GOT3 (cell line): ENCODE measurements around the gene ALKBH8.
"Not testable (repeated sequence)": the region's sequence is repeated elsewhere in the genome, so short reads cannot be mapped to it uniquely, and the experiment has no call there.

Source experiments
- DNase-seq: peaks from one replicate; lab custom pipeline; 2025; ENCODE audit warnings: mixed read lengths; lab: John Stamatoyannopoulos, UW

ALKBH8 gene

DNA sequence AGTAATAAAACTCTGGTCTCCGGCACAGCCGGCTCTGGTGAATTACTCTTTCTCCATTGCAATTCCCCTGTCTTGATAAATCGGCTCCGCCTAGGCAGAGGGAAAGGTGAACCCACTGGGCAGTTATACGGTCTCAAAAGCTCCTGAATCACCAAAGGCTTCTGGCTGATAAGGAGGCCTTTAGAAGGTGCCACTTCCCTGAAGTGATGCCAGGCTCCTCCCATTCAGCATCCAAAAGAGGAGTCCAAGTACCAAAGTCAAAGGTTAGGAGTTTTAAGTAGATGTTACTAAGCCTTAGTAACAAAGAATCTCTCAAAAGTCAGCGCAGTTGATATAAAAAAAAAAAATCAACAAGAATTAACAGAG is 11.8 kb upstream of the ALKBH8 start:
- DNase-seq: no peak

DNA sequence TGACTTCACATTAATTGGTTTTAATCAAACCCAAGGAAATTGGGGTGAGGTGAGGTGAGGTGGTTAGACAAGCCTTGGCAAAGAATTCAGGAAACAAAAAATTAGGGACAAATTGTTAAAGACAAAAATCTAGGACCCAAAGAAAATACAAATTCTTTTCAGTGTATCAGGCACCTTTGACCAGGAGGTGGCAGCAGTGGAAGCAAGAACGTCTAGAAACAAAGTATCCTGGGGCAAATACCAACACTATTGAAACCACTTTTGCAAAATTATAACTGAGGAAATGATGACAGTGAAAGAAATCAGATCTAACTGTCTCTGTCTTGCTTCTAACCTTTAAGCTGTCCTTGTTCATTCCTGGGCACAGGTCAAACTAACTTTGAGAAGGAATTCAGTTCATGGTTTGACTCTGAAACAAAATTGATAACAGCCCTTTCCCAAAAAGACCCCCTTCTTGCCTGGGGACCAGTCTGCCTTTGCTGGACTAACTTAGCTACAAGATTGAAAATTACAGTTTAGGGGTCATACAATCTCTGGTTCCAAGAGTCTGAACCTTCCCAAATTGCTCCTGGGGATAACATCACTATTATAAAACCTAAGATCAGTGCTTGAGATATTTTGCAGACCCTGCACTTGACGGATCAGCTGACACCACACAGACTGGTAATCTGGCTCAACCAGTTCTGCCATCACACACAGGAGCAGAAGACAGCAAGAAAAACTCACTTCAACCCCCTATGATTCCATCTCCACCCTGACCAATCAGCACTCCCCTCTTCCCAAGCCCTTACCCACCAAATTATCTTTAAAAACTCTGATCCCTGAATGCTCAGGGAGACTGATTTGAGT is 11.2 kb upstream of the ALKBH8 start:
- not testable (repeated sequence) for DNase-seq

DNA sequence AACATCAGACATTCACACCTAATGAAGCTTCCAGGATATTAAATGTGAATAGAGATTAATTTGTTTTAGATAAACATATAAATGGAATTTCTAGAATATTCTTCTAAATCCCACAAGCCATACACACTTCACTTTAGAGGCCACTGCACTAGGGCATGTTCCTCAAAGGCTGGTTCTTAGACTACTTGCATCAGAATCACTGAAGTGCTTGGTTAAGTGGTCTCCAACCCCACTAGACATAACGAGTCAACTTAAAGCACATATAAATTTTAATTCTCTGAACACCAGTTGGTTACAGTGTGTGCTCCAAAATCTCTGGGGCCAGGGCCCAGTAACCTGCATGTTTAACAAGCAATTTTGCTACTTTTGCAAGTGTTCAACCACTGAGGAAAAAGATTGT is 7.9 kb upstream of the ALKBH8 start:
- DNase-seq: no peak

DNA sequence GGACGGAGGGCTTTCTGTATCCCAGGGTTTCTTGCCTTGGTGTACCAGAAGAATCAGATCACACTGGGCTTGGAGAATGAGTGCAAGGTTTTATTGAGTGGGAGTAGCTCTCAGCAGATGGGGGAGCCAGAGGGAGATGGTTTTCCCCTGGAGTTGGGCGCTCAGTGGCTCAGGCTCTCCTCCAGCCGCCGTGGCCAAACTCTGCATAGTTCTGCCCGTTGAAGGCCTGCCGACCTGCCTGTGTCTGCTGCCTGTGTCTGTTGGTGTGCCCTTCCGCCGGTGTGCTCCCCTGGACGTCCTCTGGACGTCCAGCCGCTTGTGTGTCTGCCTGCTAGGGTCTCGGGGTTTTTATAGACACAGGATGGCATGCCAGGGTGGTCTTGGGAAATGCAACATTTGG is 4.5 kb upstream of the ALKBH8 start:
- no peak for DNase-seq

DNA sequence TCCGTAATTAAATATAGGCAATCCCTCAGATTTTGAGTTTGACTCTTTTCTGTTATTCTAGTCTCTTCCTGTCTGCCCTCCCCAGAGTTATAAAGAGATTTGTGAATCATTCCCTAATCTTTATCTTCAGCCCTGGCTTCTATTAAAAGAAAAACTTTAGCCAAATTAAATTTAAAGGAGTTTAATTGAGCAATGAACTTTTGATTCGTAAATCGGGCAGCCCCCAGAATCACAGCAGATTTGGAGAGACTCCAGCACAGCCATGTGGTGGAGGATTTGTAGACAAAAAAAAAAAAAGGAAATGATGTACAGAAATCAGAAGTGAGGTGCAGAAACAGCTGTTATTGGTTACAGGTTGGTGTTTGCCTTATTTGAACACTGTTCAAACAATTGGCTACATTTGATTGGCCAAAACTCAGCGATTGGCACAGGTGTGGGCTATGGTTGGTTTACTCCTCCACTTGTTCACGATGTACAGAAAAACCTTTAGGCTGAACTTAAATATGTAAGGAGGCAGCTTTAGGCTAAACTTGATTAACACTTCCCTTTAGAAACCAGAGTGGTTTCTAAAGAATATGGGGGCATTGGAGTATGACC is 2.3 kb upstream of the ALKBH8 start:
- no peak for DNase-seq

DNA sequence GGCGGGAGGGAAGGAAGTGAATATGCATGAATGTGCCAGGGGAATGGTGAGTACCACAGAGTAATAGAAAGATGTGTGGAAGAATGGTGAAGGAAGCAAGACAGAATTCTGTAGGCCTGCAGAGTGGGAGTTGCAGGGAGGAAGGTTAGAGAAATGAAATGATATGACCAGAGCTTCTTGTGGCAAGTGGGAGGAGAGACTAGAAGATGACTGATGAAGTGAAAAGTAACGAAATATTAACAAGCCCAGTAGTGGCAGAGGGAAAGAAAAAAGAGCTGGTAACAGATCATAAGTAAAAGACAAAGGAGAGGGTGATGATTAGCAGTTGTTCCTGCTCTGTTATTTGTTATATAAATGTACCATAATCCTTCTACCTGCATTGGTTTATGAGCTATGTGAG is 1.0 kb upstream of the ALKBH8 start:
- no peak for DNase-seq

DNA sequence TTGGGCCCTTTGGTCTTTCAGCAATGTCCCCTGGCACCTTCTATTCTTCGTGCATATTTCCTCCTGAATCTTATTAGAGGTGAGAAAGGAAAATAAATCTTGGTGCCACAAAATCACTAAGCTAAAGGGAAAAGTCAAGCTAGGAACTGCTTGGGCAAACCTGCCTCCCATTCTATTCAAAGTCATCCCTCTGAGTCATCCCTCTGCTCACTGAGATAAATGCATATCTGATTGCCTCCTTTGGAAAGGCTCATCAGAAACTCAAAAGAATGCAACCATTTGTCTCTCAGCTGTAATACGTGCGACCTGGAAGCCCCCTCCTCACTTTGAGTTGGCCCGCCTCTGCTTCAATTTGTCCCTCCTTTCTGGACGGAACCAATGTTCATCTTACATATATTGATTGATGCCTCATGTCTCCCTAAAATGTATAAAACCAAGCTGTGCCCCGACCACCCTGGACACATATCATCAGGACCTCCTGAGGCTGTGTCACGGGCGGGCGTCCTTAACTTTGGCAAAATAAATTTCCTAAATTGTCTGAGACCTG is 493 bp upstream of the ALKBH8 start:
- DNase-seq: not testable (repeated sequence)

DNA sequence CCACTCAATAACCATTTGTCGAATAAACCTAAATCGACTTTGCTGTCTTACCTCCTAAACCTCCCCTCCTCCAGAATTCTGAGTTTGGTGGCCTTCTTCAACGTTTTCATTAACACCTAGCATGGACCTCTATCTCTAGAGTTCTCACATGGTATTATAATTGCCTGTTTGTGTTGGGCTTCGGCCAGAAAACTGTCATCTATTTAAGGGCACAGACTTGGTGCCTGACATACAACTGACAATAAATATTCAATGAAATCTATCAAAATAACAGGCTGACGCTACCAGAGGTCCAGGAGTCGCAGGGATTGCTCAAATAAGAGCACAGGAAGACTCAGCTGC is 687 bp downstream of the ALKBH8 start:
- DNase-seq: no peak

DNA sequence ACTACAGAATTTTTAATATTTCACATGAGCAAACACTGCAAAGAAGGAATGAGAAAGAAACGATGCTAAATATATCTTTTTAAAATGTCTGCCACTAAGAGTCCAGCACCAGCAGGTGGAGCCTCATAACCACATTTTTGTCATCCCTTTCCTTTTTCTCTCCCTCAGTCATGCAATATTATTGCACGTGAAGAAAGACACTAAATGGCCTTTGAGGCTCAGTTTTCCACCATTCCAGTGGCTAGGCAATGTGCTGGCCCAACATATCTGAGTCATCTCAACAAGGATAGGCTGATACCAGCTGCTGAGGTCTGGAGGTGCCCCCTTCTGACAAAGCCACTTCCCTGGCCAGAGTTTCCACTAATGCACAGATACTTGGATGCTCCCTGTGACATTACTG is 1.8 kb downstream of the ALKBH8 start:
- DNase-seq: no peak

DNA sequence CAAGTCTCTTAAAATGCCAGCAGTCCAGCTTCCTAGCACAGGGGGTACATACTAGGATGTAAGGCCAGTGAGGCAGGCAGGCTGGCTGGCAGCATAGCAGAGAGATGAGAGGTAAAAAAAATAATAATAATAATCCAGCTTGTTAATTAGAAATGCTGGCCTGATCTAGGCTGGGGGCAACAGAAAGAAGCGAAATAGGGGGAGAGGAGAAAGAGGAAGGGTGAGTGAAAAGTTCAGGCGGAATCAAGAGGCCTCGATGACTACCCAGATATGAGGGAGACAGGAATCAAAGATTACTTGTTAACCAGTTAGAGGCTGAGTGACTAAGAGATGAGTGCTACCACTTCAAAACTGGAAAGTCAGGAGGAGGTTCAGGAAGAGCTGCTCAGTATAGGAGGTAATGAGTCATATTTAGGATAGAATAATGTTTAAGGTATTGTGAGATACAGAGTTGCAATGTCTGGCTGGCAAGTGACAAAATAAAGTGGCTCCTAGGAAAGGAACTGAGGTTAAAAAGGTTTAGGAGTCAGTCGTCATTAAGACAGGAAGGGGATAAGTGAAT is 2.8 kb downstream of the ALKBH8 start:
- DNase-seq: no peak

DNA sequence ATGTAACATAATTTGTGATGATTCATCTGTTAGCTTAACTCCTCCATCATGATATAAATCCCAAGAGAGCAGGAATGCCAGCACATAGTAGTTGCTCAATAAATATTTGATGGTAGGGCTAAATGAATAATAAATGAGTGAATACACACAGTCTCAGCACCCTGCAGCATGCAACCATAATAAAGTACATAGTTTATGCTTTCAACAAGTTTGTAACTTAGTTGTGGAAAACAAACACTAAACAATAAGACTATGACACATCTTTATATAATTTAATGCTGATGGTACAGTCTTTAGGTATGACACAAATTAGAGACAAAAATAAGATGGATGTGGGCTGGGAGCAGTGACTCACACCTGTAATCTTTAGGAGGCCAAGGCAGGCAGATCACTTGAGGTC is 3.8 kb downstream of the ALKBH8 start:
- DNase-seq: no peak

DNA sequence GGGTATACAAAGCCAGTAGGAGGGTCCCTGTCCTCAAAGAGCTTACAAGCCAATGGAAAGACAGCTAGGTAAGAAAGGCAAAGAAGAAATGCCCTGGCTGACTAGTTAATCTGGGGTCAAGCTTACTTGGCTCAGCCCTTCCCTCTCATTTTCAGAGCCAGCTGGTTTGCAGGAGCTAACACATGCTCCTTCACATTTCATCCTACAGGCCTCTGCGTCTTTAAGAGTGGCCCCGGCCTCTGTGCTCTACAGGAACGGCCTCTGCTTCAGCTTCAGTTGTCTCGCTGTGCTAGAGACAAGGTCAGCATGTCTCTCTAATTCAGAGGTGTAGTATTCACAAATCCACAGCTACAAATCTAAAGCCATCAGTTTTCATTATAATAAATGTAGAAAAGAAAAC is 15.2 kb downstream of the ALKBH8 start:
- DNase-seq: no peak

DNA sequence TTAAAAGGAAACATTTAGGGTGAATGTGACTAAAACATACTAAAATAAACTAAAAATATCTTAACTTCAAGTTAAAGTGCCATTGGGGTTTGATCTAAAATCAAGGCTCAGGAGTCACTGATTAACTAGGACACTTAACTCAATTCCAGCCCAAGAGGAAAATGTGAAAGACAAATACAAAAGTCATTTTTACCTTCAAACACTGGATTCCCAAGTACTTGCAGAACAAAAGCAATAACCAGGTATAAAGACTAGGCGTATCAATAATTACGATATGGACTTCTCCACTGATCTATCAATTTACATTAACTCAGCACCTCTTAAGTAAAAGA is 15.6 kb downstream of the ALKBH8 start:
- DNase-seq: no peak

DNA sequence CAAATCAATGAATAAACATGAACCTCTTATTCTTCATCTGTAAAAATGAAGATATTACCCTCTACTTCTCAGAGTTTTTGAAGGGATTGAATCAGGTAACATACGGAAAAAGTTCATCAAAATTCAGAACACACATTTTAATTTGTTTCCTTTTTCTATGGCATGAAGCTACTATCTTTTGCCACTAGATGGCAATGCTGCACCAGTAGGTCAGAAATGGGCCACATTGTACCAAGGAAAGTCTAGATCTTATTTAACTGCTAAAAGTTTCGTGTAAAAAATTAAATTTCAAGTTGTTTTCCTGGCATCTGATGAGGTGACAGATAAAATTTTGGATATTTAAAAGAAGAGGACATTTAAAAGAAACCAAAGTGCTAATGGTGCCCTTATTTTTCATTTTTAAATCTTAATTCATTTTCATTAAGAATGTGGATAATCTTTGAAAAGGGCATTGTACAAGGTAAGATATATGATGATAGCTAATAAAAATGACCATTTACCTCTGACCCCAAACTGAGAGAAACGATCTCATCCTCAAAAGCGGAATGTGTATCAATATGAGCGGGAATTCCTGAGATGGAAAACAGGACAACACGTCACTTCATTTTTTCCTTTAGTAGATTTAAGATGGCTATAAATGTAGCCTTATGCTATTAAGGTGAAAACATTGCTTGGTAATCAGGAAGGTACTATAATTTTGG is 16.1 kb downstream of the ALKBH8 start:
- no peak for DNase-seq

DNA sequence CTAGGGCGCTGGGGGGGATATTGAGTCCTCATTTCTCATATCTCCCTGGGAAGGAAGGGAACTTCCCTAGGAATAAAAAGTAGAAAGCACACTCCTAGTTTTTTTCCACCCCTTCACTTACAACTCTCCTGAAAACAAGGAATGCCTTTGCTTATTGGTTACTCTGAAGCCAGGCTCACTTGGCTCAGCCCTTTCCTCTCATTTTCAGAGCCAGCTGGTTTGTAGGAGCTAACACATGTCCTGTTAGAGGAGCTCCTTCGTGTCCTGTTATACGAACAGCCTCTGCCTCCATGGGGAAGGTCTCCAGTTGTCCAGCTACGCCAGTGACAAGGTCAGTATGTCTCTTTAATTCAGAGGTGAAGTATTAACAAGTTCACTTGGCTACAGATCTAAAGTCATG is 17.6 kb downstream of the ALKBH8 start:
- DNase-seq: no peak

DNA sequence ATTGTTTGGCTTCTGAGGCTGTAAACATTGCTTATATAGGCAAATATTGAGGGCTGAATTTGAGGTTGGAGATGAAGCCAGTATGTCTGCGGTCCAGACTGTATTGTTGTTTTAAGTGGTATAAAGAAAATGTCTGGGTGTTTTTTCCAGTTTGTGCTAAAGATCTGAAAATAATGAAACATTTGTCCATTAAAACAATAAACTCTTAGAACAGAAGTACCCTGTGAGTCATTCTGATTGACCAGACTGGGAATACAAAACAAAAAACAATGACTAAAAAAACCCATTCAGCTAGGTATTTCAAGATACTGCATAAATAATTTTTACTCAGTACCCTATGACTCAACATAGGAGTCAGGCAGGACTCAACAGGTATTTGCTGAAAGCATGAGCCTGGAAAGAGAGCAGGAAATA is 20.4 kb downstream of the ALKBH8 start:
- no peak for DNase-seq

DNA sequence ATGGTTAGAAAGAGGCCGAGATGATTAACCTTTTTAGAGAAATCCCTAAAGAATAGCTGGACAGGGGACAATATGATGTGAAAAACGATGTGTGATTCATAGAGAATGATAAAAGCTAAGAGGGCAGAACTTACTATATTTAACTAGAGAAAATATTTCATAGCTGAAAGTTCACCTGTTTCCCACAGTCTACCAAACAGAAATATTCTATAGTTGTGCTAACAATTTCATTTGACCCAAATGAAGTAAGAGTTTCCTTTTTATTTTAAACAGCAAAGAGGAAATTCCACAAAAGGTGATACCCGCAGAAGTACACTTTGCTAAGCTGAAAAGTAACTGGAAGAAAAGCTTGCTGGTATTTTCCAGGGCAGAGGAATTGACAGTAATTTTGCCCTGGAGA is 26.7 kb downstream of the ALKBH8 start:
- DNase-seq: no peak

DNA sequence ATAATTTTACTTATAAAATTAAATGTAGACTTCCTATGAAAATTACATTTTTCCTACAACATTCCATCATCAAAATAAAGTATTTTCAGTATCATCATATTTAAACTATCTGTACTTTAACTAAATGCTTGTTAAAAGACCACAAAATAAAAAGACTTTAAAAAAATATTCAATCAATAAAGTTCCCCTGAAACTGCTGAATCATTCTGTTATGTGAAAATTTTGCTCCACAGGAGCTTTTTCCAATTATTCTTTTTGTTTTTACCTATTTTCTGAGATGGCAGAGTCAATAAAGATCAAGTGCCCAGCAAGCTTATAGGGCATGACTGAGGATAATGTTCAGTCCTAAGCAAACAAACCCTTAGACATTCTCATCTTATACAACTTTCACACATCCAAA is 27.3 kb downstream of the ALKBH8 start:
- DNase-seq: no peak

DNA sequence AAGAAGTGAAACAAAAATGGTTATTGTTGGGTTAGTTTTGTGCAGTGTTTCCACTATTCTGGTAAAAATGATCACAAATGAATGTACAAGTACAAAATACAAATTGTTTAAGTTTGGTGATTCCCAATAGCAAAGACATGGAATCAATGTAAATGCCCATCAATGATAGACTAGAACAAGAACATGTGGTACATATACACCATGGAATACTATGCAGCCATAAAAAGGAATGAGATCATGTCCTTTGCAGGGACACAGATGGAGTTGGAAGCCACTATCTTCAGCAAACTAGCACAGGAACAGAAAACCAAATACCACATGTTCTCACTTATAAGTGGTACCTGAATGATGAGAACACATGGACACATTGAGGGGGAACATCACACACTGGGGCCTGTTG is 28.4 kb downstream of the ALKBH8 start:
- not testable (repeated sequence) for DNase-seq

DNA sequence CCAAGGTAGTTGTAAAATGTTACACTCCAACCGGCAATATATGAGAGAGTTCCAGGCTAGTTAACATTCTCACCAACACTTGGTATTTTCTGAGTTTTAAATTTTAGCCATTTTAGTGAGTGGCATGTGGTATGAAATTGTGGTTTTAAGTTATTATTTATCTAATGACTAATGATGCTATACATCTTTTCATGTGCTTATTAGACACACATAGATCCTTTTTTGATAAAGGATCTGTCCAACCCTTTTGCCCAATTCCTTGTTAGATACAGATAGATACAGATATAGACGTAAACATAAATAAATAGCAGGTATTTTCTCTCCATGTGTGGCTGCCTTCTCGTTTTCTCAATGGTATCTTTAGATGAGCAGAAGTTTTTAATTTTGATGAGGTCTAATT is 39.3 kb downstream of the ALKBH8 start:
- DNase-seq: no peak

DNA sequence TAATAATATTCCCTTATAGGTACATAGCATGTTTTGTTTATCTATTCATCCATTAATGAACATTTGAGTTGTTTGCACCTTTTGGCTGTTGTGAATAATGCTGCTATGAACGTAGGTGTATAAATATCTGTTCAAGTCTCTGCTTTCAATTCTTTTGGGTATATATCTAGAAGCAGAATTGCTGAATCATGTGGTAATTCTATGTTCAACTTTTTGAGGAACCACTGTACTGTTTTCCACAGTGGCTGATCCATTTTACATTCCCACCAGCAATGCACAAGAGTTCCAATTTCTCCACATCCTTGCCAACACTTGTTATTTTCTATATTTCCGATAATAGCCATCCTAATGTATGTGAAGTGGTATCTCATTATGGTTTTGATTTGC is 56.7 kb downstream of the ALKBH8 start:
- no peak for DNase-seq

DNA sequence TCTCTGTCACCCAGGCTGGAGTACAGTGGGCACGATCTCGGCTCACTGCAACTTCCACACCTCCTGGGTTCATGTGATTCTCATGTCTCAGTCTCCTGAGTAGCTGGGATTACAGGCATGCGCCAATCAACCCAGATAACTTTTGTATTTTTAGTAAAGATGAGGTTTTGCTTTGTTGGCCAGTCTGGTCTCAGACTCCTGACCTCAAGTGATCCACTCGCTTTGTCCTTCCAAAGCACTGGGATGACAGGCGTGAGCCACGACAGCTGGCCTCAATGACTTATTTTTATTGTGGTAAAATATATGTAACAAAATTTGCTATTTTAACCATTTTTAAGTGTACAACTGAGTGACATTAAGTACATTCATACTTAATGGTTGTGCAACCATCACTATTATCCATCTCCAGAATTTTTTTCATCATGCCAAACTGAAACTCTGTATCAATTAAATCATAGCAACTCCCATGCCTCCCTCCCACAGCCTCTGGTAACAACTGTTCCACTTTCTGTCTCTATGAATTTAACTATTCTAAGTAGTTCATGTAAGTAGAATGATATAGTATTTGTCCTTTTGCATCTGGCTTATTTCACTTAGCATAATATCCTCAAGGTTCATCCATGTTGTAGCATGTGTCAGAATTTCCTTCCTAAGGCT is 57.2 kb downstream of the ALKBH8 start:
- no peak for DNase-seq
